ENCODE data around the gene CLASP1.

Gene CLASP1

DNA sequence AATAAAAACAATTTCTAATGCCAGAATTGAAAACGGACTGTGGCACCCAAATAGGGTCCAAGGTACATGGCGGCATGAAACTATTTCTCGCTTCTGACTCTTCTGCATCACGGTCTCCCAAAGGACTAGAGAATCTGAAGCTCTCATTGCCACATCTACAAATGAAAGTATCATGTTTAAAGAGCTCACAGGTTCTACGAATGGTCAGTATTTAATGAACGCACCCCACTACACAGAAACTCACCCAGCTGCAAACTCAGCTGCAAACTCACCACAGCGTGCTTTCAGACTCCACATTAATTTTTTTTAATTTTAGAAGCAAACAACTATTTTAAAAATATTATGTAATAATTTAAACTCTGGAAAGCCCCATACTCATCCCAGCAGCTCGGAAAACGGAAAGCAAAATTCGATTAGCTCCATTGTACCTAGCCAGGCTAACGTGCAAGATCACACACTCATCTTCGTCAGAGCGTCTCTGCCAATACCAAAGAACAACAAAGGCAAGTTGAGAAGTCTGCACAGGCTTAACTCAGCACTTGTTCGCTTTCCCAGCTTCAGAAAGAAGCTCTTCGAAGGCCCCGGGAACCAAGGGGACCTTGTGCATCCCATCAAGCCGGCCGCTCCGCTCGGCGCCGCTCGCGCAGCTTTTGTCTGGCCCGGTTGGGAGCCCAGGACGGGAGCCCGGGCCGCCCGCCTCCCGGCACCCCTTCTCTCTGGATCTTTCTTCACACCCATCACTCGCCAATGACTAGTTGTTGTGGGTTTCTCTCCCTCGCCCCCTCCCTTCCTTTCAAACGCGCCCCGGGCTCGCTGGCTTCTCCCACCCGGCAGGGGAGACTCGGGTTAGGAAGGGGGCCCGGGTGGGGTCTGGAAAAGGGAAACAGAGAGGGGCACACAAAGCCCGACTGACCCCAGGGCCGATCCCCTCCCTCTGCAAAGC, 785 bp downstream of the CLASP1 start:
- Histone ChIP-seq H3K18ac (ENCODE audit: low read length) (peak overlapping the region; percentile 79), H3K4me1 (ENCODE audit: control insufficient read depth, low read depth, low read length) (no peaks in the 10 kb centered on the region), H3K79me1 (ENCODE audit: low read length) (peaks cover 9% of the 10 kb centered on the region), H3K56ac (ENCODE audit: low read length) (peak overlapping the region; percentile 97), H3K4me2 (ENCODE audit: low read length) (peak overlapping the region; percentile 17), H2AK5ac (ENCODE audit: low read length) (no peak overlapping the region), H3K27ac (ENCODE audit: low read depth, low read length) (peak overlapping the region; percentile 96), H3K4ac (ENCODE audit: low read depth, low read length) (peak overlapping the region; percentile 76), H3K9ac (ENCODE audit: low read length) (peak overlapping the region; percentile 89), H4K5ac (ENCODE audit: low read length) (no peak overlapping the region), H2BK120ac (ENCODE audit: low read depth, low read length) (peak overlapping the region; percentile 52), H3K23ac (ENCODE audit: low read length) (no peak overlapping the region), H4K8ac (ENCODE audit: low read depth, low read length) (peak overlapping the region; percentile 30), H2BK5ac (ENCODE audit: low read length) (peak overlapping the region; percentile 61), H2BK15ac (replicated peaks; ENCODE audit: low read depth) (no peak overlapping the region), H3K4me3 (ENCODE audit: low read length) (peak overlapping the region; percentile 82), H3K36me3 (ENCODE audit: control insufficient read depth, insufficient read depth, low read length) (no peaks in the 10 kb centered on the region), H3K79me2 (ENCODE audit: control insufficient read depth, insufficient read depth, low read length) (peaks cover 41% of the 10 kb centered on the region), H3K27me3 (ENCODE audit: insufficient read depth, low read length, poor library complexity) (no peaks in the 10 kb centered on the region)
- no CpG with 5 or more reads among the region's 41 CpGs for WGBS (ENCODE audit: extremely low coverage, insufficient coverage, low lambda C conversion rate)
- DNase-seq, result peak; percentile 66

DNA sequence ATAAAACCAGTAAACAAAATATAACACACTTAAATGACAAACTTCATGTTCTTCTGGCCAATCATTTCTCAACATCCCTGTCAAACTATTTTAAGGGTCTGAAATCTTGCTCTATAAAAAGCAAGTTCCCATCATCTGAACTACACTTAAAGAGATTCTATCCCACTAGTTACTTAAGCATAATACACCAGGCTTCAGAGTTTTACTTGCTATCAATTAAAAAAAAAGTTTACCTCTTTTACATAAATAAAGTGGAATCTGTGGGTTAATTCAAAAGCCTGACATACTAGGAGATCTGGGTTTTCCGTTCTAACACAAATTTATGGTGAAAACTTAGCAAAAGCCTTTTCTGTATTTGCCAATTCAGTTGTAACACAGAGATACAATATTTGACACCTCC, 1.9 kb downstream of the CLASP1 start:
- no peak overlapping the region for H3K9ac ChIP-seq (ENCODE audit: low read length)
- H3K79me2 ChIP-seq (ENCODE audit: control insufficient read depth, insufficient read depth, low read length), result peaks cover 48% of the 10 kb centered on the region
- H3K27ac ChIP-seq (ENCODE audit: low read depth, low read length), result no peak overlapping the region
- no peak overlapping the region for H2BK5ac ChIP-seq (ENCODE audit: low read length)
- peaks cover 12% of the 10 kb centered on the region for H3K79me1 ChIP-seq (ENCODE audit: low read length)
- no peak overlapping the region for H4K5ac ChIP-seq (ENCODE audit: low read length)
- H3K23ac ChIP-seq (ENCODE audit: low read length), result no peak overlapping the region
- H3K18ac ChIP-seq (ENCODE audit: low read length), result no peak overlapping the region
- no peak overlapping the region for H4K8ac ChIP-seq (ENCODE audit: low read depth, low read length)
- H3K36me3 ChIP-seq (ENCODE audit: control insufficient read depth, insufficient read depth, low read length), result no peaks in the 10 kb centered on the region
- H2BK15ac ChIP-seq (replicated peaks; ENCODE audit: low read depth), result no peak overlapping the region
- DNase-seq, result no peak
- no peaks in the 10 kb centered on the region for H3K4me1 ChIP-seq (ENCODE audit: control insufficient read depth, low read depth, low read length)
- no peak overlapping the region for H2AK5ac ChIP-seq (ENCODE audit: low read length)
- H3K4me3 ChIP-seq (ENCODE audit: low read length), result no peak overlapping the region
- H3K4me2 ChIP-seq (ENCODE audit: low read length), result no peak overlapping the region
- no peaks in the 10 kb centered on the region for H3K27me3 ChIP-seq (ENCODE audit: insufficient read depth, low read length, poor library complexity)
- H3K4ac ChIP-seq (ENCODE audit: low read depth, low read length), result no peak overlapping the region
- no peak overlapping the region for H3K56ac ChIP-seq (ENCODE audit: low read length)
- no CpG with 5 or more reads among the region's 1 CpG for WGBS (ENCODE audit: extremely low coverage, insufficient coverage, low lambda C conversion rate)
- no peak overlapping the region for H2BK120ac ChIP-seq (ENCODE audit: low read depth, low read length)

DNA sequence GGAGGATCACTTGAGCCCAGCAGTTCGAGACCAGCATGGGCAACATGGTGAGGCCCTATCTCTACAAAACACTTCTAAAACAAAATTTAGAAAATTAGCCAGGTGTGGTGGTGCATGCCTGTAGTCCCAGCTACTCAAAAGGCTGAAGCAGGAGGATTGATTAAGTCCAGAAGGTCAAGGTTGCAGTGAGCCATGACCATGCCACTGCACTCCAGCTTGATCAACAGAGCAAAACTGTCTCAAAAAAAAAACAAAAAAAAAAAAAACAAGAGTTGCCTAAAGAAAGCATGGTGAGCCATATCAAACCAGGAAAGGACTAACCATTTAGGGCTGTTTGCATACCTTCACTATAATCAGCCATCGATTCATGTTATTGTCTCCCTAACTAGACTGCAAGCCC, 4.5 kb downstream of the CLASP1 start:
- H3K9ac ChIP-seq (ENCODE audit: low read length), result no peak overlapping the region
- no peak overlapping the region for H3K23ac ChIP-seq (ENCODE audit: low read length)
- no peaks in the 10 kb centered on the region for H3K27me3 ChIP-seq (ENCODE audit: insufficient read depth, low read length, poor library complexity)
- H3K79me2 ChIP-seq (ENCODE audit: control insufficient read depth, insufficient read depth, low read length), result peaks cover 62% of the 10 kb centered on the region
- no peak overlapping the region for H3K56ac ChIP-seq (ENCODE audit: low read length)
- H3K4me2 ChIP-seq (ENCODE audit: low read length), result no peak overlapping the region
- H3K79me1 ChIP-seq (ENCODE audit: low read length), result peaks cover 18% of the 10 kb centered on the region
- H4K8ac ChIP-seq (ENCODE audit: low read depth, low read length), result no peak overlapping the region
- no peak overlapping the region for H2BK120ac ChIP-seq (ENCODE audit: low read depth, low read length)
- H3K4me3 ChIP-seq (ENCODE audit: low read length), result no peak overlapping the region
- no peak overlapping the region for H4K5ac ChIP-seq (ENCODE audit: low read length)
- no peak overlapping the region for H3K4ac ChIP-seq (ENCODE audit: low read depth, low read length)
- no peak overlapping the region for H3K18ac ChIP-seq (ENCODE audit: low read length)
- no peaks in the 10 kb centered on the region for H3K36me3 ChIP-seq (ENCODE audit: control insufficient read depth, insufficient read depth, low read length)
- no peaks in the 10 kb centered on the region for H3K4me1 ChIP-seq (ENCODE audit: control insufficient read depth, low read depth, low read length)
- no peak for DNase-seq
- WGBS (ENCODE audit: extremely low coverage, insufficient coverage, low lambda C conversion rate), result no CpG with 5 or more reads among the region's 2 CpGs
- no peak overlapping the region for H2BK15ac ChIP-seq (replicated peaks; ENCODE audit: low read depth)
- no peak overlapping the region for H3K27ac ChIP-seq (ENCODE audit: low read depth, low read length)
- H2BK5ac ChIP-seq (ENCODE audit: low read length), result no peak overlapping the region
- H2AK5ac ChIP-seq (ENCODE audit: low read length), result no peak overlapping the region

DNA sequence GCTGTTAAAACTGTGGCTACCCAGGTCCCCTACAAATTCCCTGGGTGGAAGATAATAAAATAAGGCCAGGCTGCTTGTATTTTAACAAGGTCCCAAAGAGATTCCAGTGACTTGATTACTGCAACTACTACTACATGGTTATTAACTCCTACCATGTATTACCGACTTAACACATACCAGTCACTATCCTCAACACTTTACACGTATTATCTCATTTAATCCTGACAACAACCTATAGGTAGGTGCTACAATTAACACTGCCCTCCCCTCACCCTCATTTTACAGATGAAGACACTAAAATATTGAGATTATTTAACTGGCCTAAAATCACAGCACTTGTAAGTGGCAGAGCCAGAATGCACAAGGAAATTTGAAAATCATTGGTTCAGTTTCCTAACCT, 5.4 kb downstream of the CLASP1 start:
- Histone ChIP-seq H2BK15ac (replicated peaks; ENCODE audit: low read depth) (no peak overlapping the region), H3K4me1 (ENCODE audit: control insufficient read depth, low read depth, low read length) (no peaks in the 10 kb centered on the region), H3K4me3 (ENCODE audit: low read length) (no peak overlapping the region), H2BK5ac (ENCODE audit: low read length) (no peak overlapping the region), H4K5ac (ENCODE audit: low read length) (no peak overlapping the region), H3K4me2 (ENCODE audit: low read length) (no peak overlapping the region), H2BK120ac (ENCODE audit: low read depth, low read length) (no peak overlapping the region), H3K23ac (ENCODE audit: low read length) (no peak overlapping the region), H3K18ac (ENCODE audit: low read length) (no peak overlapping the region), H4K8ac (ENCODE audit: low read depth, low read length) (no peak overlapping the region), H3K27me3 (ENCODE audit: insufficient read depth, low read length, poor library complexity) (no peaks in the 10 kb centered on the region), H3K79me2 (ENCODE audit: control insufficient read depth, insufficient read depth, low read length) (peaks cover 67% of the 10 kb centered on the region), H2AK5ac (ENCODE audit: low read length) (no peak overlapping the region), H3K9ac (ENCODE audit: low read length) (no peak overlapping the region), H3K56ac (ENCODE audit: low read length) (no peak overlapping the region), H3K36me3 (ENCODE audit: control insufficient read depth, insufficient read depth, low read length) (no peaks in the 10 kb centered on the region), H3K79me1 (ENCODE audit: low read length) (peaks cover 18% of the 10 kb centered on the region), H3K4ac (ENCODE audit: low read depth, low read length) (no peak overlapping the region), H3K27ac (ENCODE audit: low read depth, low read length) (no peak overlapping the region)
- 100% methylated on average over 2 of the region's 2 CpGs for WGBS (ENCODE audit: extremely low coverage, insufficient coverage, low lambda C conversion rate)
- no peak for DNase-seq

DNA sequence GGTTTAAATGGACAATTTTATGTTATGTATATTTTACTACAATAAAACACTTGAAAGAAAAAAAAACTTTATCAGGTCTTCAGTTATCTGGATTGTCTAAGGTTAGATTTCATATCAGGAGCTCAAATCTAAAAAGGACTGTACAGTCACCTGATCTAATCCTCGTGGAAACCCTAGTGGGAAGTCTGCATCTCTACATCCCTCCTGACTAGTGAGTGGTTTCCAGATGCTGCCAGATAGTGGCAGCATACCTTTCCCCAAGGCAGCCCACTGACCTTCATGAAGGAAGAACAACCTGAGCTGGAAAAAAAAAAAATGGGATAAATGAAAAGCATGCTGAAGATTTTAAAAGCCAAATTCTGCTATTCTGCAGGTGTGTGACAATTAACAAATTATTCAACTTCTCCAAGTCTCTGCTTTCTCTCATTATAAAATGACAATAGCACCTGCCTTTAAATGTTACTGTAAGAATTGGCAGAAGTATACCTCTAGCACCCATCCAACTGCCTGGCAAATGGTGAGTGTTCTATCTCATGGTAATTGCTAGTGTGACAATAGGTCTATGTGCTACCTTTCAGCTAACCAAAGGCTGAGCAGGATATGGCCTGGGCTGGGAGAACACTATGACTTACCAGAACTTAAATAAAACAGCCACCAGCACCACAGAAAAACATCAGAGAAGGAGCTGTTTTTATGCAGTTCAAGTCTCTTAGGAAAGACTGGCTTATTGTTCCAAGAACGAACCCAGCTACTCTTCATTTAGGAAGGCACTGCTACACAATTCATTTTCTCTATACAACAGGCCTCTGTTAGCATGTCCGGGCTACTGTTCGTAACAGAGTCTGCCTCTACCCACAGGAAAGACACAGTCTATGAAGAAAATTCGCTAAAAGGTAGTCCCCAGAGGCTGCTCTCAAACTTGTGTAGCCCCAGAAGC, 8.6 kb downstream of the CLASP1 start:
- H3K4me3 ChIP-seq (ENCODE audit: low read length), result no peak overlapping the region
- no peak overlapping the region for H2BK120ac ChIP-seq (ENCODE audit: low read depth, low read length)
- H3K4me2 ChIP-seq (ENCODE audit: low read length), result no peak overlapping the region
- no peak overlapping the region for H2BK15ac ChIP-seq (replicated peaks; ENCODE audit: low read depth)
- peaks cover 16% of the 10 kb centered on the region for H3K79me1 ChIP-seq (ENCODE audit: low read length)
- H3K36me3 ChIP-seq (ENCODE audit: control insufficient read depth, insufficient read depth, low read length), result no peaks in the 10 kb centered on the region
- H4K5ac ChIP-seq (ENCODE audit: low read length), result no peak overlapping the region
- no peak overlapping the region for H3K23ac ChIP-seq (ENCODE audit: low read length)
- H4K8ac ChIP-seq (ENCODE audit: low read depth, low read length), result no peak overlapping the region
- no peak overlapping the region for H3K56ac ChIP-seq (ENCODE audit: low read length)
- H3K4me1 ChIP-seq (ENCODE audit: control insufficient read depth, low read depth, low read length), result no peaks in the 10 kb centered on the region
- H3K18ac ChIP-seq (ENCODE audit: low read length), result no peak overlapping the region
- H3K4ac ChIP-seq (ENCODE audit: low read depth, low read length), result no peak overlapping the region
- no peak overlapping the region for H2BK5ac ChIP-seq (ENCODE audit: low read length)
- no peaks in the 10 kb centered on the region for H3K27me3 ChIP-seq (ENCODE audit: insufficient read depth, low read length, poor library complexity)
- no peak overlapping the region for H3K27ac ChIP-seq (ENCODE audit: low read depth, low read length)
- peak; percentile 38 for DNase-seq
- H3K79me2 ChIP-seq (ENCODE audit: control insufficient read depth, insufficient read depth, low read length), result peaks cover 64% of the 10 kb centered on the region
- no peak overlapping the region for H2AK5ac ChIP-seq (ENCODE audit: low read length)
- no peak overlapping the region for H3K9ac ChIP-seq (ENCODE audit: low read length)
- WGBS (ENCODE audit: extremely low coverage, insufficient coverage, low lambda C conversion rate), result no CpG with 5 or more reads among the region's 5 CpGs

All from mesendoderm (in vitro differentiated cells).